Neutrophil (primary cell): Measurements from ENCODE around the gene GLE1.

Experiments used
- H3K27ac ChIP-seq: fragments of 200-600 bp; sonication (generic); 2 replicates; pipeline ENCODE4 v1.5.1; 2016; ENCODE audit warnings: mild to moderate bottlenecking, moderate library complexity
- H3K27me3 ChIP-seq: fragments of 200-600 bp; sonication (generic); 2 replicates; pipeline ENCODE4 v1.6.0; 2016; ENCODE audit warnings: mild to moderate bottlenecking
- H3K36me3 ChIP-seq: fragments of 200-600 bp; sonication (generic); 2 replicates; pipeline ENCODE4 v1.5.1; 2017
- H3K4me1 ChIP-seq, 2 experiments: fragments of 200-600 bp in 1 of 2; sonication (generic) in 1 of 2; 1 replicate in 1 of 2; 2 replicates in 1 of 2; pipeline versions ENCODE4 v1.5.1 to v1.6.1; 2013 to 2016; ENCODE audit warnings: low read depth in 1 of 2, low read length in 1 of 2, mild to moderate bottlenecking in 1 of 2, moderate library complexity in 1 of 2; ENCODE audit not compliant: control insufficient read depth in 1 of 2, insufficient read depth in 1 of 2
- H3K4me3 ChIP-seq, 2 experiments: fragments of 200-600 bp in 1 of 2; sonication (generic) in 1 of 2; 1 replicate in 1 of 2; 2 replicates in 1 of 2; pipeline ENCODE4 v1.5.1; 2013 to 2016; ENCODE audit warnings: low read depth in 1 of 2, low read length in 1 of 2, mild to moderate bottlenecking in 1 of 2, moderate library complexity in 1 of 2
- H3K9me3 ChIP-seq: fragments of 200-600 bp; sonication (generic); 2 replicates; pipeline ENCODE4 v1.5.1; 2016
- CTCF ChIP-seq: fragments of 200-600 bp; sonication (generic); IDR thresholded peaks from 2 replicates; pipeline ENCODE4 v1.5.1; 2016; ENCODE audit warnings: antibody characterized with exemption

The GLE1 gene

GRCh38 chr9:128548876-128549275 is 44.4 kb downstream of the GLE1 start:
- H3K4me3 ChIP-seq, result no peak overlapping the region

GRCh38 chr9:128550226-128550625 is 45.7 kb downstream of the GLE1 start:
- H3K4me3 ChIP-seq, result no peak overlapping the region
- no peaks in the 10 kb centered on the region for H3K36me3 ChIP-seq
- H3K4me1 ChIP-seq, result peaks cover 22 to 30% of the 10 kb centered on the region in 2 experiments
- no peak for TF ChIP-seq CTCF
- H3K9me3 ChIP-seq, result no peaks in the 10 kb centered on the region
- peak overlapping the region; percentile 25 for H3K27ac ChIP-seq
- H3K27me3 ChIP-seq, result no peaks in the 10 kb centered on the region

More at GRCh38 chr9:128548876-128549275, 44.4 kb downstream of the GLE1 start:
- no peaks in the 10 kb centered on the region for H3K36me3 ChIP-seq
- peaks cover 14 to 18% of the 10 kb centered on the region in 2 experiments for H3K4me1 ChIP-seq
- no peak for TF ChIP-seq CTCF
- no peak overlapping the region for H3K27ac ChIP-seq
- H3K27me3 ChIP-seq, result no peaks in the 10 kb centered on the region
- no peaks in the 10 kb centered on the region for H3K9me3 ChIP-seq

- Histone ChIP-seq H3K4me3 (no peak overlapping the region), H3K27me3 (no peaks in the 10 kb centered on the region), H3K27ac (peak overlapping the region; percentile 87), H3K4me1 (peaks cover 22 to 30% of the 10 kb centered on the region in 2 experiments), H3K9me3 (no peaks in the 10 kb centered on the region), H3K36me3 (no peaks in the 10 kb centered on the region)
- TF ChIP-seq CTCF, result no peak
Measured at GRCh38 chr9:128550770-128551656, 46.5 kb downstream of the GLE1 start.

GRCh38 chr9:128551657-128552152 is 47.2 kb downstream of the GLE1 start:
- no peak for TF ChIP-seq CTCF
- no peaks in the 10 kb centered on the region for H3K9me3 ChIP-seq
- peaks cover 22 to 30% of the 10 kb centered on the region in 2 experiments for H3K4me1 ChIP-seq
- H3K4me3 ChIP-seq, result peak overlapping the region; percentile 80 to 93
- no peaks in the 10 kb centered on the region for H3K27me3 ChIP-seq
- H3K36me3 ChIP-seq, result no peaks in the 10 kb centered on the region
- H3K27ac ChIP-seq, result peak overlapping the region; percentile 87

GRCh38 chr9:128552153-128552743 is 47.7 kb downstream of the GLE1 start, which contains the start of gene SPTAN1:
Gene SPTAN1 (plus strand): TSS chr9:128552587. CDS start chr9:128566741, 14,154 bp downstream.
- Histone ChIP-seq H3K27me3 (no peaks in the 10 kb centered on the region), H3K9me3 (no peaks in the 10 kb centered on the region), H3K36me3 (no peaks in the 10 kb centered on the region), H3K4me3 (peak within 1 kb of the TSS; percentile 80 to 93), H3K4me1 (peaks cover 22 to 30% of the 10 kb centered on the region in 2 experiments), H3K27ac (peak within 1 kb of the TSS; percentile 87)
- peak; percentile 63 for TF ChIP-seq CTCF
